ENCODE data around the gene KRTAP15-1. TPM values are rescaled to one million over a fixed set of nuclear protein-coding genes. Genes with fewer than 3 reads are reported as not detected.

KRTAP15-1 gene
- total and polyA plus RNA-seq, 2 of the 13 experiments (the other 11 are each of a cell fraction or from before 2014, with no cell fraction given) = not detected

DNA sequence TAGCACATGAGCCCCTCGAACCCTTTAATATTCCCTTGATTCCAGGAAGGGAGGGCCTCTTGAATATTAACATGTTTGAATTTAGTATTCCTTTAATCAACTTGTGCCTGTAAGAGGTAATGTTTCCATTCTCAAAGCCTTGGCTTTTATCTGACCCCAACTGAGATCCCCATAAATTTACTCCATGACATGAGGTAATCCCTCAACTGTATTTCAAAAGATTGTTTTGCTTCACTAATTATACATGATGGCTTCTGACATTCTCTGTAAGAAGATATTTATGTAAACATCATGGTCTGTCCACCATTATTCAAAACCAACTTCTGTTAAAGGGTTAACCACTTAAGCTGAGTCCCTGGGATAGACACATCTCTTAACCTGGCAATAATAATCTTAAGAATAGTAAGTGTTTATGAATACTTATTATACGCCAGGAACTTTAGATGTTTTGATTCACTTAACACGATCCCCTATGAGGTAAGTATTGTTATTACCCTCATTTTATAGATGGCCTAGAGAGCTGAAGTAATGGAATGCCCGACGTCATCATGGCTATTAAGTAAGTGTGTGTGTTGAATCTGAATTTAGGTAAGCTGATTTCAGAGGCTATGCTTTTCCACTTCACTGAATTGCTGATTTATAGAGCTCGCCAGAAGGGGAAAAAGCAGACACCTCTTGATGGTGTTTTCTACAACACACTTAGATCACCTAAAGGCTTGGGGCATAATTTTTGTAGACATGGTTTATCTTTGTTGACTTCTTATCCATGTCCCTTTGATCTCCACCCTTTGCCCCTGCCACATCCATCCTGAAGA lies 29.0 kb downstream of the KRTAP15-1 start (continued):
- TF ChIP-seq, protein P1, sequence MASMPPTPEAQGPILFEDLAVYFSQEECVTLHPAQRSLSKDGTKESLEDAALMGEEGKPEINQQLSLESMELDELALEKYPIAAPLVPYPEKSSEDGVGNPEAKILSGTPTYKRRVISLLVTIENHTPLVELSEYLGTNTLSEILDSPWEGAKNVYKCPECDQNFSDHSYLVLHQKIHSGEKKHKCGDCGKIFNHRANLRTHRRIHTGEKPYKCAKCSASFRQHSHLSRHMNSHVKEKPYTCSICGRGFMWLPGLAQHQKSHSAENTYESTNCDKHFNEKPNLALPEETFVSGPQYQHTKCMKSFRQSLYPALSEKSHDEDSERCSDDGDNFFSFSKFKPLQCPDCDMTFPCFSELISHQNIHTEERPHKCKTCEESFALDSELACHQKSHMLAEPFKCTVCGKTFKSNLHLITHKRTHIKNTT (CRISPR knock-in tag; IDR thresholded peaks at IDR 0.05) = no peak

GRCh38 chr21:30478004-30478403 lies 37.9 kb downstream of the KRTAP15-1 start:
- POLR2A ChIA-PET = no interaction called here
- no TSS peak for BruUV-seq (replicated peaks)
- CTCF ChIA-PET (ENCODE audit: low intra/inter-chr PET ratio, low total read pairs) = no interaction called here
- H2AFZ ChIP-seq (ENCODE audit: low read length) = no peak overlapping the region
- no peaks in the 10 kb centered on the region for H3K79me2 ChIP-seq (ENCODE audit: insufficient read depth, low read length)
- 2% methylated on average over 3 of the region's 3 CpGs for WGBS (ENCODE audit: low lambda C conversion rate)
- intact Hi-C loops (cut with micrococcal nuclease; ENCODE audit: unreplicated experiment) = no loop called here
- in situ Hi-C loops (cut with HindIII; ENCODE audit: extremely low pct_ligation_motif_present, low pct_unique_long_range_greater_than_20kb) = no loop called here
- DNase-seq (ENCODE audit: low spot score) (no peak), FAIRE-seq (no peak), ATAC-seq (no peak)
- H3K4me1 ChIP-seq (ENCODE audit: insufficient read depth, low read length) = no peaks in the 10 kb centered on the region
- H4K20me1 ChIP-seq (ENCODE audit: insufficient read depth, low read length) = no peaks in the 10 kb centered on the region
- H3K27me3 ChIP-seq (ENCODE audit: control insufficient read depth in 1 of 2, insufficient read depth in 2 of 2, low read length in 2 of 2) = no peaks in the 10 kb centered on the region
- H3K27ac ChIP-seq (ENCODE audit: extremely low read length, insufficient read depth, low read length) = no peak overlapping the region
- peaks cover 85% of the 10 kb centered on the region for H3K9me3 ChIP-seq (ENCODE audit: low read length)
- no peak overlapping the region for H3K9ac ChIP-seq (ENCODE audit: insufficient read depth, low read depth, low read length)
- no peak overlapping the region for H3K4me2 ChIP-seq (ENCODE audit: low read depth, low read length)
- H3K4me3 ChIP-seq (replicated peaks in 1 of 3; ENCODE audit: insufficient read depth in 1 of 3, low read depth in 2 of 3, low read length in 3 of 3) = no peak overlapping the region
- H3K36me3 ChIP-seq (replicated peaks in 1 of 2; ENCODE audit: control insufficient read depth in 1 of 2, insufficient read depth in 2 of 2, low read length in 2 of 2) = no peaks in the 10 kb centered on the region
- TF ChIP-seq ZNF33B (CRISPR knock-in tag; IDR thresholded peaks at IDR 0.05) (no peak), ZNF432 (CRISPR knock-in tag; IDR thresholded peaks at IDR 0.05; ENCODE audit: borderline replicate concordance) (no peak), ZFYVE20 (CRISPR knock-in tag; IDR thresholded peaks at IDR 0.05; ENCODE audit: borderline replicate concordance, low read depth) (no peak), NFYB (CRISPR knock-in tag; IDR thresholded peaks at IDR 0.05) (no peak), SP5 (CRISPR knock-in tag; IDR thresholded peaks at IDR 0.05; ENCODE audit: borderline replicate concordance, low read depth) (no peak), HCFC1 (IDR thresholded peaks at IDR 0.05; ENCODE audit: low read depth, low read length) (no peak), DDIT3 (CRISPR knock-in tag; IDR thresholded peaks at IDR 0.05) (no peak), ZNF775 (CRISPR knock-in tag; IDR thresholded peaks at IDR 0.05; ENCODE audit: borderline replicate concordance) (no peak), ZNF121 (CRISPR knock-in tag; IDR thresholded peaks at IDR 0.05) (no peak), CERS6 (CRISPR knock-in tag; IDR thresholded peaks at IDR 0.05) (no peak)
- TF ChIP-seq, protein P2, sequence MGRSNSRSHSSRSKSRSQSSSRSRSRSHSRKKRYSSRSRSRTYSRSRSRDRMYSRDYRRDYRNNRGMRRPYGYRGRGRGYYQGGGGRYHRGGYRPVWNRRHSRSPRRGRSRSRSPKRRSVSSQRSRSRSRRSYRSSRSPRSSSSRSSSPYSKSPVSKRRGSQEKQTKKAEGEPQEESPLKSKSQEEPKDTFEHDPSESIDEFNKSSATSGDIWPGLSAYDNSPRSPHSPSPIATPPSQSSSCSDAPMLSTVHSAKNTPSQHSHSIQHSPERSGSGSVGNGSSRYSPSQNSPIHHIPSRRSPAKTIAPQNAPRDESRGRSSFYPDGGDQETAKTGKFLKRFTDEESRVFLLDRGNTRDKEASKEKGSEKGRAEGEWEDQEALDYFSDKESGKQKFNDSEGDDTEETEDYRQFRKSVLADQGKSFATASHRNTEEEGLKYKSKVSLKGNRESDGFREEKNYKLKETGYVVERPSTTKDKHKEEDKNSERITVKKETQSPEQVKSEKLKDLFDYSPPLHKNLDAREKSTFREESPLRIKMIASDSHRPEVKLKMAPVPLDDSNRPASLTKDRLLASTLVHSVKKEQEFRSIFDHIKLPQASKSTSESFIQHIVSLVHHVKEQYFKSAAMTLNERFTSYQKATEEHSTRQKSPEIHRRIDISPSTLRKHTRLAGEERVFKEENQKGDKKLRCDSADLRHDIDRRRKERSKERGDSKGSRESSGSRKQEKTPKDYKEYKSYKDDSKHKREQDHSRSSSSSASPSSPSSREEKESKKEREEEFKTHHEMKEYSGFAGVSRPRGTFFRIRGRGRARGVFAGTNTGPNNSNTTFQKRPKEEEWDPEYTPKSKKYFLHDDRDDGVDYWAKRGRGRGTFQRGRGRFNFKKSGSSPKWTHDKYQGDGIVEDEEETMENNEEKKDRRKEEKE (IDR thresholded peaks at IDR 0.05) = no peak
- TF ChIP-seq, protein P3, sequence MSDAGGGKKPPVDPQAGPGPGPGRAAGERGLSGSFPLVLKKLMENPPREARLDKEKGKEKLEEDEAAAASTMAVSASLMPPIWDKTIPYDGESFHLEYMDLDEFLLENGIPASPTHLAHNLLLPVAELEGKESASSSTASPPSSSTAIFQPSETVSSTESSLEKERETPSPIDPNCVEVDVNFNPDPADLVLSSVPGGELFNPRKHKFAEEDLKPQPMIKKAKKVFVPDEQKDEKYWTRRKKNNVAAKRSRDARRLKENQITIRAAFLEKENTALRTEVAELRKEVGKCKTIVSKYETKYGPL (CRISPR knock-in tag; IDR thresholded peaks at IDR 0.05) = no peak
